ENCODE results near the gene AIP. TPM values are rescaled to one million over a fixed set of nuclear protein-coding genes. Genes with fewer than 3 reads are reported as not detected.
"Not testable (repeated sequence)": the region's sequence is repeated elsewhere in the genome, so short reads cannot be mapped to it uniquely, and the experiment has no call there.

Gene AIP
- total RNA-seq, 2 donors from 2014 or later, result 152 to 186 TPM

DNA sequence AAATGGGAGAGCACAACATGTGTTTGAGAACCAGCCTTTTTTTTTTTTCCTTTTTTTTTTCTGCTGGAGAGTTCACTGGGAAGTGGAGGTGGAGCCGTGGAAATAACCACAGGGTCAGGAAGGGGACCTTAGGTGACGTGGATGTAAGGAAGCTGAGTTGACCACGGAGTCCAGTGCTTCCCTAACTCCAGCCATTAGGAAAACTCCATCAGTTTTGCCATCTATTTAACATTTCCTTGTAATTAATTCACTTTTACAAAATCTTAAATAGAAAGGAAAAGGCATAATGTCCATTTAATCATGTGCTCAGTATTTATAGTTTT lies 27.2 kb downstream of the AIP start:
- H3K27me3 Mint-ChIP-seq, result peaks cover 8% of the 10 kb centered on the region
- peaks cover 12% of the 10 kb centered on the region for H3K4me1 Mint-ChIP-seq
- no peak overlapping the region for H3K27ac Mint-ChIP-seq
- peaks cover 34% of the 10 kb centered on the region for H3K36me3 Mint-ChIP-seq (ENCODE audit: low read depth)
- no peak for ATAC-seq (replicated peaks)
- H3K4me3 Mint-ChIP-seq, result peak overlapping the region; percentile 94
- no peaks in the 10 kb centered on the region for H3K9me3 Mint-ChIP-seq

DNA sequence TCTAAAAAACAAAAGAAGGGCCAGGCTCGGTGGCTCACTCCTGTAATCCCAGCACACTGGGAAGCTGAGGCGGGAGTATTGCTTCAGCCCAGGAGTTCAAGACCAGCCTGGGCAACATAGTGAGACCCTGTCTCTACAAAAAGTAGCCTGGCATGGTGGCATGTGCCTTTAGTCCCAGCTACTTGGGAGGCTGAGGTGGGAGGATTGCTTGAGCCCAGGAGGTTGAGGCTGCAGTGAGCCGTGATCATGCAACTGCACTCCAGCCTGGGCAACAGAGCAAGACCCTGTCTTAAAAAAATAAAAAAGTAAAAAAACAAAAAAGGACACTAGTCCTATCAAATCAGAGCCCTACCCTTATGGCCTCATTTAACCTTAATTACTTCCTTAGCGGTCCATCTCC lies 28.7 kb downstream of the AIP start:
- peaks cover 20% of the 10 kb centered on the region for H3K36me3 Mint-ChIP-seq (ENCODE audit: low read depth)
- not testable (repeated sequence) for H3K27me3 Mint-ChIP-seq; ATAC-seq (replicated peaks); H3K4me3 Mint-ChIP-seq; H3K9me3 Mint-ChIP-seq; H3K27ac Mint-ChIP-seq; H3K4me1 Mint-ChIP-seq

DNA sequence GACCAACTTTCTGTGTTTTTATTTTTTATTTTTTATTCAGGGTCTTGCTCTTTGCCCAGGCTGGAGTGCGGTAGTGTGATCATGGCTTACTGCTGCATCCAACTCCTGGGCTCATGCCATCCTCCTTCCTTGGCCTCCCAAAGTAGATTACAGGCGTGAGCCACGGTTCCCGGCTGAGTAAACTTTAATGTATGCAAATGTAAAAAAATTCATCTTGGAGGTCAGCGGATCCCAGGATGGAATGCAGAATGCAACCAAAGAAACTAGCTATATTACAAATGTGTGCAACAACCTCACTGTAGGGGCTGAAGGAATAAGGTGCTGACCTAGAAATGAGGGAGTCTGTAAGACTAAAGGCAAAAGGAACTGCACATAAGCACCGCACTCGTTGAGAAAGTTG lies 31.3 kb downstream of the AIP start:
- Mint-ChIP-seq H3K4me1 (peaks cover 2% of the 10 kb centered on the region), H3K27ac (no peak overlapping the region)

DNA sequence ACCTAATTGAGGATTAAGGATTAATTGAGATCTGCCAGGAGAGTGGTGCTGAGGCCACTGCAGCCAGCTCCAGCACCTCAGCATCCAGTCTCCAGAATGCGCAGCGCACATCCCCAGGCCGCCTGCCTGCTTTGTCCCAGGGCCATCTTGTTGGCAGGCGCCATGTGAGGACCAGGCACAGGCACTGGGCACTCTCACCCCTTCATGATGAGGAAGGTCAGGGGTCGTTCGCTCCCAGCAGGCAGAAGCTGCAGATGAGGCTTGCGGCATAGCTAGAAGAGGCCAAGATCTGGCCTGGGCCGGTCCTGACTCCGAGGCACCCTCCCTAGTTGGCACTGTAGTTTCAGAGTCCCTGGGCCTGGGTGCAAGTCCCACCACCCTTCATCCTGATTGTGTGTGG lies 34.0 kb downstream of the AIP start:
- H3K36me3 Mint-ChIP-seq (ENCODE audit: low read depth), result no peaks in the 10 kb centered on the region

More for the DNA sequence above, 31.3 kb downstream of the AIP start:
- ATAC-seq (replicated peaks), result no peak
- H3K36me3 Mint-ChIP-seq (ENCODE audit: low read depth), result peaks cover under 1% of the 10 kb centered on the region
- H3K9me3 Mint-ChIP-seq, result no peaks in the 10 kb centered on the region
- H3K27me3 Mint-ChIP-seq, result peaks cover 8% of the 10 kb centered on the region
- no peak overlapping the region for H3K4me3 Mint-ChIP-seq

DNA sequence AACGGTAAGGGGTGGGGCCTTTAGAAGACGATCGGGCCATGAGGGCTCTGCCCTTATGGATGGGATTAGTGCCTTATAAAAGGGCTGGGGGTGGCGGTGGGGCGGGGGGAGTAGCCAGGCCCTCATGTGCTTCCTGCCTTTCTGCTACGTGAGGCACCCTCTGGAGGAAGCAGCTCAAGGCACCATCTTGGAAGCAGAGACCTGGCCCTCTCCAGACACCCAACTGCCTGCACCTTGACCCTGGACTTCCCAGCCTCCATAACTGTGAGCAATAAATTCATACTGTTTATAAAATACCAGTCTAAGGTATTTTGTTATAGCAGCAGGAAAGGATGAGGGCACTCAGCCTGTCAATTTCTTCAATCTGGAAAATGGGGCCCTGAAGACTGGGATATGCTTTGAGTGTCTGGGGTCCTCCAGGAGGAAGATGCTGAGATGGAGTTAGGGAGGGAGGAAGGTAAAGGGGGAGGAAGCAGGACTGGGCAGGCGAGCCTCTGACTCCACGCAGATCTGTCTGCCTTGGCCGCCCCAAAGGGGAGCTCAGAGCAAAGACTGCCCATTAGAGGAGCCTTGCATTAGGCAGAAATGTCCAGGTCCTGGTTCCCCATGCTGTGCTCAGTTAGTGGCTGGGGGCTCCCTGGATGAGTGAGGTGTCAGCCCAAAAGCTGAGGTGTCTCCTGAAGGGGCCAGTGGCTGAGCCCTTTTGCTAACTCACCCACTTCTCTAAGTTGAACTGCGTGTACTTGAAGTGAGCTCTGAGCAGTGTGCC lies 35.1 kb downstream of the AIP start:
- Mint-ChIP-seq H3K9me3 (no peaks in the 10 kb centered on the region), H3K4me1 (no peaks in the 10 kb centered on the region), H3K36me3 (ENCODE audit: low read depth) (no peaks in the 10 kb centered on the region), H3K4me3 (no peak overlapping the region), H3K27me3 (peaks cover 8% of the 10 kb centered on the region), H3K27ac (no peak overlapping the region)
- ATAC-seq (replicated peaks), result no peak

More for the DNA sequence above, 34.0 kb downstream of the AIP start:
- peaks cover 8% of the 10 kb centered on the region for H3K27me3 Mint-ChIP-seq
- H3K4me1 Mint-ChIP-seq, result no peaks in the 10 kb centered on the region
- H3K4me3 Mint-ChIP-seq, result no peak overlapping the region
- H3K9me3 Mint-ChIP-seq, result no peaks in the 10 kb centered on the region
- no peak for ATAC-seq (replicated peaks)
- no peak overlapping the region for H3K27ac Mint-ChIP-seq

DNA sequence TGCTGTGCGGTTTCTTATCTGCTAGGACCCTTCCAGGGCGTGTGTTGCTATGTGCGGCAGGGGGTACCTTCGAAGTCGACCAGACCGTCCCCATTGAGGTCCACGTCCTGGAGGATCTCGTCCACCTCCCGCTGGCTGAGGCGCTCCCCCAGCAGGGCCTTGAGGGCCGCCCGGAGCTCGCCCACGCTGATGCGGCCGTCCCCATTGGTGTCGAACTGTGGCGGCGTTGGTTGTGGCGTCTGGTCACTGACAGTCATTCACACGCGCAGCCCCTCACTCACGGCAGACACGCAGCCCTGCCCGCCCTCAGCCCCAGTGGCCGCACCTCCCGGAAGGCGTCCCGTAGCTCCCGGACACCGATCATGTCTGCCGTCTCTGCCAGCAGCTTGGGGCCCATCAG lies 36.9 kb downstream of the AIP start:
- peaks cover 3% of the 10 kb centered on the region for H3K27me3 Mint-ChIP-seq

DNA sequence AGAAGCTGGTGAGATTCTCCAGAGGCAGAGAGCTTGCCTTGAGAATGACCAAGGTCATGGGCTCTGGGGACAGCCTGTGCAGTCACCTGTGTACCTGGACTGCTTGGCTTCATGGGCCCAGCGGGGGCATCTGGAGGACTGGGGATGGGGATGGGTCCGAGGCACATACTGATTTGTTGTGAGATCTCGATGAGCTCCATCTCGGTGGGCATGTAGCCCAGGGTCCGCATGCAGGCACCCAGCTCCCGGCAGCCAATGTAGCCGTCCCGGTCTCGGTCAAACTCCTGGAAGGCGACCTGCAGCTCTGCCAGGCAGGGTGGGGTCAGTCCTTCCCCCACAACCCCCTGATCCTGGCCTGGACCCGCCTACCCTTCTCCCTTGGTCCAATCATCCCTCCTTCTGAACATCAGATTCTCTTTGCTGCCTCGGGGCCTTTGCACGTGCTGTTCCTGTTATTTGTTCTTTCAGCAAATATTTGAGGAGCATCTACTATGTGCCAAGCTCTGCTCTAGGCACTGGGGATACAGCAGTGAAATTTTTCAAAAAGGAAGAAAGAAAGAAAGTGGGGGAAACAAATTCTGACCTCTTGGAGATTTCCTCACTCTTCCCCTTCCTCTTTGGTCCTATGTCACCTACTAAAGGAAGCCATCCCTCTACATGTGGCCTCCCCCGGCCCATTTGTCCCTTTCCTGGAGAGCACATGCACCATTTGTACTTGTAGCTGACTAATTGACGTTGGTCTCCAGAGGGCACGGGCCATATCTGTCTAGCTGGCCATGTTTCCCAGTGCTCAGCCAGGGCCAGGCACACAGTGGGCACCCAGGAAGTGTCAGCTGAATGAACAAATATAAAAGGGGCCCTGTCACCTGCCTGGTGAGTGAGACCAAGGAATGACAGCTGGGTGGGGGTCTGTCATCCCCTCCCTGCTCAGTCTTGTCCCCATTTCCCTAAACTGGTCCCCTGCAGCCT lies 38.3 kb downstream of the AIP start:
- Mint-ChIP-seq H3K27ac (no peak overlapping the region), H3K4me3 (no peak overlapping the region), H3K27me3 (peaks cover 4% of the 10 kb centered on the region), H3K36me3 (ENCODE audit: low read depth) (no peaks in the 10 kb centered on the region), H3K9me3 (no peaks in the 10 kb centered on the region), H3K4me1 (peaks cover 4% of the 10 kb centered on the region)
- ATAC-seq (replicated peaks), result no peak

More for the DNA sequence above, 36.9 kb downstream of the AIP start:
- ATAC-seq (replicated peaks), result no peak
- H3K27ac Mint-ChIP-seq, result no peak overlapping the region
- no peaks in the 10 kb centered on the region for H3K9me3 Mint-ChIP-seq
- no peak overlapping the region for H3K4me3 Mint-ChIP-seq
- peaks cover 2% of the 10 kb centered on the region for H3K4me1 Mint-ChIP-seq
- no peaks in the 10 kb centered on the region for H3K36me3 Mint-ChIP-seq (ENCODE audit: low read depth)

DNA sequence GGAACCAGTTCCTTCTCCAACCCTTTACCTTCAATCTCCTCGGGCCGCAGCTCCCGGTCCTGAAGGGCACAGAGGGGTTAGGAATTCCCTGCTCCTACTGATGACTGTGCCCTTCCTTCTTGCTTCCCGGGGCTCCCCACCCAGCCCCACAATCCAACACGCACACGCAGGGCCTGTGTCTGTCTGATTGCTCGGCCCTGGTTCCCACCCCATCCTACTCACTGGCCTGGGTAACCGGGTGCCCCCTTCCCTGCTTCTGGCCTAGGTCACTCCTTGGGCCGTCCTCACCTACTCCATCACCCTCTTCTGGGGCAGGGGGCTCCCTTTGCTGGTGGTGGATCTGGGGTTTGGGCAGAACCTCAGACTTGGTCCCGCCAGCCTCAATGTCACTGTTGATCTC lies 39.1 kb downstream of the AIP start:
- Mint-ChIP-seq H3K4me1 (peaks cover 4% of the 10 kb centered on the region), H3K36me3 (ENCODE audit: low read depth) (no peaks in the 10 kb centered on the region), H3K9me3 (no peaks in the 10 kb centered on the region), H3K27me3 (peaks cover 4% of the 10 kb centered on the region), H3K27ac (no peak overlapping the region), H3K4me3 (no peak overlapping the region)
- no peak for ATAC-seq (replicated peaks)

DNA sequence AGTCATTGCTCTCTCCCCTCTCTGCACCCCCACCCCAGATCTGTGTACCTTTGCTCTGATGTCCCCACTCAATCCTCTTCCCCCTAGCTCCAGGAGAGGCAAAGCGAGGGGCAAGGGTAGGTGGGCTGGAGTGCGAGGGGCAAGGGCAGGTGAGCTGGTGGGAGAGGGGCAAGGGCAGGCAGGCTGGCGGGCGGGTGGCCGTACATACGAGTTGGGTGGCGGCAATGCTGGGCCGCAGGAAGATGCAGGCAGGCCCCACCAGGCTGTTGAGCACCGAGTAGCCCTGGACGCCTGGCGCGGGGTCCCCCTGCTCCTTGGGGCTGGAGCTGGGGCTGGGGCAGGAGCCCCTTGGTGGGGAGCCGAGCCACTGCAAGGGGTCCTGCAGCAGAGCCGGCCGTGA lies 39.5 kb downstream of the AIP start:
- no peak overlapping the region for H3K27ac Mint-ChIP-seq
- H3K4me3 Mint-ChIP-seq, result no peak overlapping the region
- no peaks in the 10 kb centered on the region for H3K9me3 Mint-ChIP-seq
- no peak for ATAC-seq (replicated peaks)
- H3K36me3 Mint-ChIP-seq (ENCODE audit: low read depth), result no peaks in the 10 kb centered on the region
- H3K27me3 Mint-ChIP-seq, result peaks cover 8% of the 10 kb centered on the region
- H3K4me1 Mint-ChIP-seq, result peaks cover 4% of the 10 kb centered on the region

DNA sequence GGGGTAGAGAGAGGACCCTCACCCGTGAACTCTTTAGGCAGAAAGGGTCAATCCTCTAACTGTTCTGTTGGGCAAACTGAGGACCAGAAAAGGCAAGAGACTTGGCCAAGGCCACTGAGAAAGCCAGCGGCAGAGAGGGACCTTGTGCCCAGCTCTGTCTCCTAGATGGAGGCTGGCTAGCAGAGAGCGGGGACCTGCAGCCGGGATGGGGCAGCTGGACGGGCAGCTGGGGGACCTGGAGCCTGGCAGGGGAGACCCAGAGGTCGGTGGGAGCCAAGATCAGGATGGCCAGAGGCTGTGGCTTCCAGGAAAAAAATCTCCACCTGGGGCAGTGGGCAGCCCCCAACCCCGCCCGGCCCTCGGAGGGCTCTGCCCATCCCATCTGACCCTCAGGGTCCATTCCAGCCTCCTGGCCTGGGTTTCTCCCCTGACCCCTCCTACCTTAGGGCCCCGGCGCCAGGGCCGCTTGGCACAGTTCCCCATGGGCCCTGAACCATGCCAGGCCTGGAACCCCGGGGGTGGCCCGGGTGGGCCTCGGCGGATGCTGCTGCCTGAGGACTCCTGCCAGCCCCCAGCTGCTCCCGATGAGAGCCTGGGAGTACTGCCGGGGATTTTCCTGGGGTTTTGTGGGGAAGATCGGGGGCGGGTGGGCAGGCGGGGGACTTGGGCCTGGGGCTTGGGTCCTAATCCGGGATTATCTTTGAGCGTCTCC lies 40.2 kb downstream of the AIP start, which contains the start of gene CABP2:
TSS of gene CABP2 (minus strand) at position 603 of the 712 bp plus-strand sequence. CDS start at position 483, 120 bp downstream.
- peaks cover 4% of the 10 kb centered on the region for H3K4me1 Mint-ChIP-seq
- no peak within 1 kb of the TSS for H3K4me3 Mint-ChIP-seq
- ATAC-seq (replicated peaks), result no peak
- no peak within 1 kb of the TSS for H3K27ac Mint-ChIP-seq
- peaks cover 11% of the 10 kb centered on the region for H3K27me3 Mint-ChIP-seq
- H3K36me3 Mint-ChIP-seq (ENCODE audit: low read depth), result no peaks in the 10 kb centered on the region
- H3K9me3 Mint-ChIP-seq, result no peaks in the 10 kb centered on the region

DNA sequence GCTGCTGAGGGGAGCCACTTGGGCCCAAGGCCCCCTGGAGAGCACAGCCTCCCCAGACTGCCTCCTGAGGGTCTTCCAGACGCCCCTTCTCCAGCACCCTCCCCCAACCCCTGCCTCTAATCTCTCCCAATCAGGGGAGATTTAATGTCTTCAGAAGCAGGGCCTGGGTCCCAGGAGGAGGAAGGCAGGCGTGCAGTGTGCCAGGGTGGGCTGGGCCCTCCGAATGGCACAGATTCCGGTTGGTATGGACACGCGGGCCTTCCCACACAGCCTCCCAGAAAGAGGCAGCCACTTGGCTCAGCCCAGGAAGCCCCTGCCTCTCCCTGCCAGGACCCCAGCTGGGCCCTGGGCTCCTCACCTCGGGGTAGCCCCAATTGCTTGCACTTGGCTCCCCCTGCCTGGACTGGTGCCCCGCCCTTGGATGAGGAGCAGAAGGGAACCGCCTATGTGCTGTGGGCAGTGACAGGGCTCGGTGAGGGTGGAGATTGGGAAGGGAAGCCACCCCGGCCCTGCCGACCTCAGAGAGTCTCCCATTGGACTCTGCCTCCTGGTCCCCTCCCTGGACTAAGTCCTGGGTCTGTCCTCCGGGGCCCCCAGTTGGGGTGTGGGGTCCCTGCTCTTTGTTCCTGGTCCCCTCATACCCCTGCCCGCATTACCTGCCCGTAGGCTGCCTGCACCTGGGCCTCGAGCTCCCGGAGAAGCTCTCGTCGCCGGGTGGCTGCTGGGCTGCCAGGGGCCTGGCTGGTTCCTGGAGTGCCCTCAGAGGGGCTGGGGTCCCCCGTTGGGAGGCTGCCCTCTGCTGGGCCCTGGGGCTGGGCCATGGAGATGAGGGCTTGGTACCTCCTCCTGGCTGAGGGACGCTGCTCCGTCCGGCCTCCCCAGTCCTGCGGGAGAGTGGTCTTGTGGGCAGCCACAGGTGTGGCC lies 41.0 kb downstream of the AIP start:
- Mint-ChIP-seq H3K27me3 (peaks cover 11% of the 10 kb centered on the region), H3K27ac (no peak overlapping the region), H3K36me3 (ENCODE audit: low read depth) (no peaks in the 10 kb centered on the region), H3K9me3 (no peaks in the 10 kb centered on the region), H3K4me3 (no peak overlapping the region), H3K4me1 (peaks cover 4% of the 10 kb centered on the region)
- ATAC-seq (replicated peaks), result no peak

DNA sequence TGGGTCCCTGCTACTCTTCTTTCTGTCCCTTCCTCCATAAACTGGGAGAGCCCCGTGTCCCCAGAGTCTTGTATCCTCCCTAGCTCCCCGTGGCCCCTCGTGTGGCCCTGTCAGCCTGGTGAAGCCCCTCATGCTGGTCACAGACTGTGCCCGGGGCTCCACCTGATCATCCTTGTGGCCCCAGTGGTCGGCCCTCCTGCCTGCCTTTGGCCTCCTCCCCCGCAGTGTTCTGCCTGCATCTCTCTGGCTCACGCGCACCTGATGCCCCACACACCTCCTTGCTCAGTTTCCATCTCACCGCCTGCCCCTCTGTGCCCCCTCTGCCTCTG lies 41.6 kb downstream of the AIP start:
- no peaks in the 10 kb centered on the region for H3K36me3 Mint-ChIP-seq (ENCODE audit: low read depth)
- no peak overlapping the region for H3K4me3 Mint-ChIP-seq
- peaks cover 11% of the 10 kb centered on the region for H3K27me3 Mint-ChIP-seq
- H3K27ac Mint-ChIP-seq, result no peak overlapping the region
- H3K9me3 Mint-ChIP-seq, result no peaks in the 10 kb centered on the region
- no peak for ATAC-seq (replicated peaks)
- peaks cover 4% of the 10 kb centered on the region for H3K4me1 Mint-ChIP-seq

DNA sequence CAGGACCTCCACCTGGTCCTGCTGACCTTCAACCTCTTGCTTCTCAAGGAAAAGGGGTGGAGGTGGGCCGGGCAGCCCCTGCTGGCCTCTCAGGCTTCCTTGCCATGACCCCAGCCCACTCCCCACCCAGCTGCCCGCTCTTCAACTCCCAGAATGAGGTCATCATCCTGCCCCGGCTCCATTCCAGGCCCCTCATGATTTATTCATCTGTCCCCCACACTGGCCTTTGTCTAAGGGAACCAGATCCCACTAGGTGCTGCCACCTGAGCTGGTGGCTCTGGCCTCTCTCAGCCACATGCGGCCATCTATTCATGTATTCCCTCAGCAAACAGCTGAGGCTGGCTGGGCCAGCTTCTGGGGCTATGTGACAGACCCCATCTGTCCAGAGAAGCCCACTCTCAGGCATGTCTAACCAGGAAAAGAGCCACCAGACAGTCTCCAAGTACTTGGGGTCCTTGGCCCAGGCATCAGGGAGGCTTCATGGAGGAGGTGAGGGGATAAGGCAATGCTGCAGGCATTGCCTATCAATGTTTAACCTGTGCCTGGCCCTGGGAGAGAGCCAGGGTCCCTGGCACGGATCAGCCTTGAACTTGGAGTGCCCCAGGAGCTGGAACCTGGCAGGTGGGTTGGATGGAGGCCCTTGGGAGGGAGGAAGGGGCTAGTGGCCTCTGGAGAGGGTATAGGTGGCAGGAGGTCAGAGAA lies 42.6 kb downstream of the AIP start:
- no peak for ATAC-seq (replicated peaks)
- Mint-ChIP-seq H3K4me3 (no peak overlapping the region), H3K4me1 (peaks cover 4% of the 10 kb centered on the region), H3K27ac (no peak overlapping the region), H3K27me3 (peaks cover 11% of the 10 kb centered on the region), H3K9me3 (no peaks in the 10 kb centered on the region), H3K36me3 (ENCODE audit: low read depth) (no peaks in the 10 kb centered on the region)

Measured in activated T-helper 17 cell treated with anti-CD3 and anti-CD28 coated beads, Interleukin-2, amount 50 U/mL, for 72 hours (primary cell).